NCI-H2196 (cell line): ENCODE measurements around the gene HAGH.
"Not testable (repeated sequence)": the region's sequence is repeated elsewhere in the genome, so short reads cannot be mapped to it uniquely, and the experiment has no call there.

Experiments used
- DNase-seq: peaks from one replicate; lab custom pipeline; 2025; ENCODE audit not compliant: unreplicated experiment; lab: John Stamatoyannopoulos, UW

The HAGH gene

GRCh38 chr16:1826691-1827573, at the start of gene HAGH, which contains the start of gene FAHD1:
Gene HAGH, minus strand, starts transcription at chr16:1826825. Its CDS starts 38 bp downstream, at chr16:1826787.
Gene FAHD1, plus strand, starts transcription at chr16:1827206. Its CDS starts 33 bp downstream, at chr16:1827239.
- peak; percentile 93 for DNase-seq

DNA sequence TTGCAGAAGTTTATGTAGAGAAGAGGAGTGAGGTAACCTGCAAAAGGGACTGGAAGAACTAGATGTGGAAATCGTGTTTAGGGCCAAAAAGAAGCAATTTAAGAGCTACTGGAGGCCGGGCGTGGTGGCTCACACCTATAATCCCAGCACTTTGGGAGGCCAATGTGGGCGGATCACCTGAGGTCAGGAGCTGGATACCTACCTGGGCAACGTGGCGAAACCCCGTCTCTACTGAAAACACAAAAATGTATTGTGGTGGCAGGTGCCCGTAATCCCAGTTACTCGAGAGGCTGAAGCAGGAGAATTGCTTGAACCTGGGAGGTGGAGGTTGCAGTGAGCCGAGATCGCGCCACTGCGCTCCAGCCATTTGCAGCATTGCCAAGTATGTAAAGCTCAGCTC, 49.4 kb upstream of the HAGH start:
- not testable (repeated sequence) for DNase-seq

DNA sequence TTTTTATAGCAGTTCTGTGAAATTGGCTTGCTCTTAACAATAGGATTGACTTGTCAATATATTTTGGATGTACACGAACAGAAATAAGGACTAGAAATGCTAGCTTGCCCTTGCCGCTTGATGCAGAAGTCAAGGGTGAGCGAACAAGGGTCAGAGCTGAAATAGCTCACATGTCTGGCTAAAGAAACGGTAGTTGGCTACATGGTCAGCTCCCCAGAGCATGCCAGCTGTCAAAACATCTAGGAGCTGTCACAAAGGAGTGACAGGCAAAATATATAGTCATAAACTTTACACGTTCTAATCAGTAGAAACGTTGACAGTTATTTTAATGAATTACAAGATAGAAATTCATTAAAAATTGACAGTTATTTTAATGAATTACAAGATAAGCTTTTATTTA, 48.2 kb upstream of the HAGH start:
- no peak for DNase-seq

DNA sequence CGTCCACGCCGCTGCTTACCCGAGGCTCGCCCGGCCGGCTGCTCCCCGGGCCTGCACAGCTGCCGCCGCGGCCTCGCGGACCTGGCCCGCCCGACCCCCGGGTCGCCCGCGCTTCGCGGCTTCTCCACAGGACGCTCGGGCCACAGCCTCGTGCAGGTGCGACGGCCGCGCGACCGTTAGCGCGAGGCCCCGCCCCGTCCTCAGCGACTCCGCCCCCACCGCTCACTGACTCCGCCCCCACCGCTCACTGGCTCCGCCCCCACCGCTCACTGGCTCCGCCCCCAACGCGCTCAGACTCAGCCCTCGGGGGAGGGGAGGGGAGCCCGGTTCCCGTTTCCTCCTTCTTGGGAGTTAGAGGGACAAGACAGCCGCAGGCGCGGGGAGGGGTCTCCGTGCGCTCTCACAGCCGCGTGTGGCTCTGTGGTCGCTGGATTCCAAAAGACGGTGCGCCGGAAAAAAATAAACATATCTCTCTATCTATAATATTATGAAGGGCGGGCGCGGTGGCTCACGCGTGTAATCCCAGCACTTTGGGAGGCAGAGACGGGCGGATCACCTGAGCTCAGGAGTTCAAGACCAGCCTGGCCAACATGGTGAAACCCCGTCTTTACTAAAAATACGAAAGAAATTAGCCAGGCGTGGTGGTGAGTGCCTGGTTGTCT, 45.5 kb upstream of the HAGH start, which contains the start of gene MEIOB:
Gene MEIOB, minus strand, starts transcription at position 191 of the 662 bp plus-strand sequence. CDS start 3,989 bp downstream, outside the sequence.
- no peak for DNase-seq

DNA sequence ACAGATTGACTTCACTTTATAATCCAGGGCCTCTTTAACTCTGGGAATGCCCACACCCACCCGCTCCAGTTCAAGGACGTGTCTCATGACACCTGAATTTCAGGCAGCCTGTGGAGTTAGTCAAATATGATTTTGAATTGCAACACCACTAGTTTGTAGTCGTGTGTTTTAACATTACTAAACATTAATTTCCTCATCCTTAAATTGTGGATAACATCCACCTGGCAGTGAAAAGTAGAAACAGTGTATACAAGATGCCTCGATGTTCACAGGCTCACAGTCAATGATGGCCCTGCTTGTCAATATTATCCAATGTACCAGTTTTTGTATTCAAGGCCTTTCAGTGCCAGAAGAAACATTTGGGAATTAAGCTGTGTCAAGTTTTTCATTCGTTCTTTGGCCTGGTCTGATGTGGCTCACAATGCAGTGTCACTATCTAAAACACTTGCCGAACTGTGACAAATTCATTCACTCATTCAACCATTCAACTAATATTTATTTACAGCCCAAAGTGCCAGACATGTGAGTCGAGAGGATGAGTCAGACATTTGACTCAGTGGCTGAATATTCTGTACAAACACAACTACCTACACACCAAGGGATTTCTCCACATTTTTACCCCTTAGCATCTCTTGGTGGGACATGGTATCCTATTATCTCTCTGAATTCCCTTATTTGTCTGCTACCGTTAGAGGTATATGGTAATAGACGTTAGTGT, 43.9 kb upstream of the HAGH start:
- no peak for DNase-seq

- no peak for DNase-seq
These were observed 39.5 kb upstream of the HAGH start for GRCh38 chr16:1865902-1866690.

DNA sequence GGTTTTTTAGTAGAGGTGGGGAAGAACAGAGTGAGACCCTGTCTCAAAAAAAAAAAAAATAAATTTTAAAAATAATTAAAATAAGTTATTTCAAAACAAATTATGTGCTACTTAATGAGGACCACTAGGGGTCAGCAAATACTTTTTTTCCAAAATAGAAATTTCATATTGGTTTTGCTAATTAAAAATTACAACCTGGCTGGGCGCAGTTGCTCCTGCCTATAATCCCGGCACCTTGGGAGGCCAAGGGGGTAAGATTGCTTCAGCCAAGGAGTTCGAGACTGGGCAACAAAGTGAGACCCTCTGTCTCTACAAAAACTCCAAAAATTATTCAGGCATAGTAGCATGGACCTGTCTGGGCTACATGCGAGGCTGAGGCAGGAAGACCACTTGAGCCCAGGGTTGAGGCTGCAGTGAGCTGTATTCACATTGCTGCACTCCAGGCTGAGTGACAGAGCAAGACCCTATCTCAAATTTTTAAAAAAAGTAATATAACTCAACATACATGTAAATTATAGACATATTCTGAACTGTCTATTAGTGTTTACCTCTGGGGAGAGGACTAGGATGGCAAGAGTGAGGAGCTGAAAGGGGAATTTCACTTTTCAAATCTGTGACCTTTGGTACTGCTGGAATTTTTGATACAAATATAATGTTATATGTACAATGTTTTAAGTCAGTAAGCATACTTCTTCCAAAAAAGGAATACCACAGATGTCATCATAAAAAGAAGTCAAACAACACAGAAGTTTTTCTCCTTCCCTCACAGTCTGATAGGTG, 37.2 kb upstream of the HAGH start:
- DNase-seq, result peak; percentile 54

DNA sequence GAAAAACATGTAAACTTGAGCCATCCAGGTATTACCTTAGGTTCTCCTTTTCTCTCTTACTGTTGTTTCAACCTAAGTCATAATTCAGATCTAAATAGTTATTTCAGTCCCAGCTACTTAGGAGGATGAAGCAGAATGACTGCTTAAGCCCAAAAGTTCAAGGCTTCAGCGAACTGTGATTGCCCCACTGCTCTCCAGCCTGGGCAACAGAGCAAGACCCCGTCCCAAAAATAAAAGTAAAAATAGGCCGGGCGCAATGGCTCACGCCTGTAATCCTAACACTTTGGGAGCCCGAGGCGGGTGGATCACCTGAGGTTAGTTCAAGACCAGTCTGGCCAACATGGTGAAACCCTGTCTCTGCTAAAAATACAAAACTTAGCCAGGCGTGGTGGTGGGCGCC, 35.8 kb upstream of the HAGH start:
- no peak for DNase-seq

DNA sequence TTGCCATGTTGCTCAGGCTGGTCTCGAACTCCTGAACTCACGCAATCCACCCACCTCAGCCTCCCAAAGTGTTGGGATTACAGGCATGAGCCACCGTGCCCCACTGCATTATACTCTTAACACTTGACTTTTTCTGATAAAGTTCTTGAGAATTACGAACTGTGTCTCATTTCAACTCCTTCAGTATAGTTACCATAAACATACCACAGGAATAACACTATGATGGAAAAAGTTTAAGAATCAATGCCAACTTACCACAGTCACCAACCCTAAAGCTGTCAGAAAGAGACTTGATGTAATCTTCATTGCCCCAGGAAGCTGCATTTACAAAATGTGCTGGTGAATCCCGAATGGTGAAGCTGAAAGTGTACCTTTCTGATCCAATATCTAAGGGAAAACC, 35.1 kb upstream of the HAGH start:
- DNase-seq, result no peak

GRCh38 chr16:1859650-1860049, 33.0 kb upstream of the HAGH start:
- DNase-seq, result no peak

DNA sequence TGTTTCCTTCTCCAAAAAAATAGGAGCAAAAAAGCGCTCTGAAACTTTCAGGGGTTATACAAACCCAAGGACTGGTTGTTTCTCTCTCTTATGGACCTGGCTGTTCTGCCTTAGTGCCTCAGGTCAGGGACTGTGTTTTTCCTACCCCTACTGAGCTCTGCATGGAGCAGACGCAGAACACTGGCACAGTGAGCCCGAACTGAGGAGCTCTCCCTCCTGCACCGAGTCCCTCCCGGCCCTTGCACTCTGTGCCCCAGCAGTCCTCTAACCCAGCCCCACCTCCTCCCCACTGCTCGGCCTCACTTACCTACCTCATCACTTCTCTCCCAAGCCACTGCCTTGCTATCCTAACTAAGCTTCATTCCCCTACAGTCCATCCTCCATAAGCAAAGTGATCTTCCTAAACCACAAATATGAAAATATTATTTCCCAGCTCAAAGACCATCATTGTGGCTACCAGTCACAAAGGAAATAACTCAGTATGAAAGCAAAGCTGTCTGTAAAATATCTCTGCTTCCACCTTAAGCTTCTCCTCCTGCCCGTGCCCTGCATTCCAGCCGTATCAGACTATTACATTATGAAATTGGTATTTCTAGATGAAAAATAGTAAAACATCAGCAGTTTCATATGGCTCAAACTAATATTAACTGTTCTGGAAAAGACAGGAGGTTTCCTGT, 31.7 kb upstream of the HAGH start:
- no peak for DNase-seq

GRCh38 chr16:1857433-1858097, 30.9 kb upstream of the HAGH start:
- DNase-seq, result no peak

DNA sequence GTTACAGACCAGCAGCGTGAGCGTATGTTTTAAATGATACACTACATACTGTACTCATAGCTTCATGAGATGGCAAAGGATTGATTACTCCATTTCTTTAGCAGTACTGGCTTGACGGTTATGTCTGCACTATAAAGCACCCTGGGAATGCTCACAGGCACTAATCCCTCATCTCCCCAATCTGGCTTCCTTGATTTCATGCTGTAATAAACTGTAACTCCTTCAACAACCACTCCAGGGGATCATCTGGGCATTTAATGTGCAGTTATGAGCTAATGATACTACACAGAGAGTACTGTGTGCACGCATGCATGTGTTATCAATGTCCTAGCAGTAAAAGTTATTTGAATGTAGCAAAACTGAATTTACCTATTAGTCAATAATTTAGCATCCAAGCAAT, 25.2 kb upstream of the HAGH start:
- no peak for DNase-seq

DNA sequence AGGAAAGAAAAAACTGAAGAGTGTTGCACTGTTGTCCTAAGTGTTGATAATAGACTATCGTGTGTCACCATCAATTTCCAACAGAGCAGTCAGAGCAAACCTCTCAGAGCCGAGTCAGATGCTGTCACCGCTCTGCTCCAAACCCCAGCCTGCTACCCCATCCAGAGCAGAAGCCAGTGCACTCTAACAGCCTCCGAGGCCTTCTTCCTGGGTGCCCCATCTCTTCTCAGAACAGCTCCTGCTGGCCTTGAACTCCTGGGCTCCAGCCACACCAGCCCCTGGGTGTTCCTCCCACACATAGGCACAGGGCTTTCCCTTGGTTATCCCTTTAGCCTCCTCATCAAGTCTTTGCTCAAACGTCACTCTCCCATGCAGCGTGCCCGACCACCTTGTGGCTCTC, 24.4 kb upstream of the HAGH start:
- DNase-seq, result no peak

DNA sequence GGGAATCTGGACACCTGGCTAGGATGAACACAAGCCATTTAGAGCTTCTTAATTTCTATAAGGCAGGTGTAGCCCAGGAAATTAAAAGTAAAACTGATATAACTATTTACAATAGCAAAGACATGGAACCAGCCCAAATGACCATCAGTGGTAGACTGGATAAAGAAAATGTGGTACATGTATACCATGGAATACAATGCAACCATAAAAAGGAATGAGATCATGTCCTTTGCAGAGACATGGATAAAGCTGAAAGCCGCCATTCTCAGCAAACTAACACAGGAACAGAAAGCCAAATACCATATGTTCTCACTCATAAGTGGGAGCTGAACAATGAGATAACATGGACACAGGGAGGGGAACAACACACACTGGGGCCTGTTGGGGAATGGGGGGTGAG, 19.8 kb upstream of the HAGH start:
- no peak for DNase-seq

DNA sequence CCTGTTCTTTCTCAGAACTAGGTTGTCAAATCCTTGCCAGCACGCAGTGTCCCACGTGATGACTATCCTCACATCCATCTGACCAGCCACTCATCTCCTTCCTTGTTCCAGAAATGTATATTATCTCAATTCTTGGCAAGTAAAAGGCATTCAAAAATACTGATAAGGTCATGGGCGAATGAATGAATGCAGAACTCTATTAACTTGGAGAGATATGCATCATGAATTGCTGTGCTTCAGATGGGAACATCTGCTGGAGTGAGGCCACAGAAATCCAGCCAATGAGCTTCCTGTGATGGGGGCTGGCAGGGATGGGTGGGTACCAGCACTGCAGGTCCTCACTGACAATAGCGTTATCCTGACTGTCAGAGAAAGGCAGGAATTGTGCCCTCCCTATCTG, 19.4 kb upstream of the HAGH start:
- no peak for DNase-seq

GRCh38 chr16:1839554-1839953, 12.9 kb upstream of the HAGH start:
- DNase-seq, result no peak

GRCh38 chr16:1834096-1834495, 7.5 kb upstream of the HAGH start:
- DNase-seq, result no peak
